WTC11 (cell line): ENCODE results near the gene KANK4. TPM values are rescaled to one million over a fixed set of nuclear protein-coding genes. Genes with fewer than 3 reads are reported as not detected.

Experiments
- ATAC-seq: fragments of 200-7000 bp; cut with Tn5 transposase; 2 replicates; pipeline ENCODE4 v1.10.0; 2021; ENCODE audit warnings: mild to moderate bottlenecking, moderate library complexity
- CTCF ChIA-PET: fragments of 300-600 bp; sonication (Branson Sonifier 250); formaldehyde crosslinking; loops from one replicate; lab custom pipeline; 2021; ENCODE audit warnings: antibody characterized with exemption; lab: Charles Lee
- POLR2A ChIA-PET: fragments of 350-600 bp; sonication (Branson Sonifier 250); formaldehyde crosslinking; loops from one replicate; lab custom pipeline; 2021; ENCODE audit warnings: antibody characterized with exemption; lab: Charles Lee
- DNase-seq: peaks from one replicate; pipeline ENCODE4 v3.0.0; 2021; ENCODE audit warnings: low spot score
- H3K27ac Mint-ChIP-seq: 2 replicates; pipeline ENCODE4 v1.8.0; 2021; ENCODE audit warnings: mixed read lengths
- H3K27me3 Mint-ChIP-seq: 2 replicates; pipeline ENCODE4 v1.8.0; 2021; ENCODE audit warnings: low read depth, mild to moderate bottlenecking, moderate library complexity, mixed read lengths
- H3K36me3 Mint-ChIP-seq: 2 replicates; pipeline ENCODE4 v1.8.0; 2021; ENCODE audit warnings: mixed read lengths
- H3K4me1 Mint-ChIP-seq: 2 replicates; pipeline ENCODE4 v1.8.0; 2022; ENCODE audit warnings: mixed read lengths
- H3K4me3 Mint-ChIP-seq: 2 replicates; pipeline ENCODE4 v1.8.0; 2021; ENCODE audit warnings: mild to moderate bottlenecking, moderate library complexity, mixed read lengths
- H3K9me3 Mint-ChIP-seq: 2 replicates; pipeline ENCODE4 v1.8.0; 2021; ENCODE audit warnings: mixed read lengths
- AR ChIP-seq: fragments of 250-450 bp; sonication (Bioruptor Pico); IDR thresholded peaks from 2 replicates; pipeline ENCODE4 v1.9.0; 2021; ENCODE audit warnings: mild to moderate bottlenecking
- E2F4 ChIP-seq: sonication (generic); formaldehyde crosslinking; IDR thresholded peaks from 2 replicates; pipeline ENCODE4 v1.8.1; 2022; ENCODE audit warnings: low read depth, mild to moderate bottlenecking, moderate library complexity, missing genetic modification reagents, borderline replicate concordance
- E2F5 ChIP-seq: sonication (generic); formaldehyde crosslinking; IDR thresholded peaks from 2 replicates; pipeline ENCODE4 v1.8.1; 2022; ENCODE audit warnings: mild to moderate bottlenecking, moderate library complexity, missing genetic modification reagents
- EMX1 ChIP-seq: fragments of 250-450 bp; sonication (Bioruptor Pico); IDR thresholded peaks from 2 replicates; pipeline ENCODE4 v1.8.0; 2021; ENCODE audit warnings: mild to moderate bottlenecking
- FOXP1 ChIP-seq: sonication (generic); formaldehyde crosslinking; IDR thresholded peaks from 2 replicates; pipeline ENCODE4 v1.8.0; 2022; ENCODE audit warnings: missing genetic modification reagents, mild to moderate bottlenecking, moderate library complexity, borderline replicate concordance
- NFATC4 ChIP-seq: fragments of 250-450 bp; sonication (Bioruptor Pico); IDR thresholded peaks from 2 replicates; pipeline ENCODE4 v1.9.0; 2021; ENCODE audit warnings: mild to moderate bottlenecking
- NFYB ChIP-seq: sonication (generic); formaldehyde crosslinking; conservative IDR thresholded peaks from 2 replicates; pipeline ENCODE4 v1.8.0; 2022; ENCODE audit warnings: low read depth, missing genetic modification reagents
- NR1H2 ChIP-seq: sonication (generic); formaldehyde crosslinking; IDR thresholded peaks from 2 replicates; pipeline ENCODE4 v1.9.0; 2021; ENCODE audit warnings: mild to moderate bottlenecking, moderate library complexity, missing genetic modification reagents
- PRRX2 ChIP-seq: fragments of 250-450 bp; sonication (Bioruptor Pico); IDR thresholded peaks from 2 replicates; pipeline ENCODE4 v1.8.0; 2021; ENCODE audit warnings: mild to moderate bottlenecking
- RORB ChIP-seq: fragments of 250-450 bp; sonication (Bioruptor Pico); IDR thresholded peaks from 2 replicates; pipeline ENCODE4 v1.9.0; 2021; ENCODE audit warnings: mild to moderate bottlenecking
- SMAD3 ChIP-seq: sonication (generic); formaldehyde crosslinking; IDR thresholded peaks from 2 replicates; pipeline ENCODE4 v1.8.0; 2022; ENCODE audit warnings: missing genetic modification reagents, mild to moderate bottlenecking, borderline replicate concordance
- STAT6 ChIP-seq: sonication (generic); formaldehyde crosslinking; conservative IDR thresholded peaks from 2 replicates; pipeline ENCODE4 v1.8.1; 2023; ENCODE audit warnings: mild to moderate bottlenecking, low read depth, missing genetic modification reagents, moderate library complexity
- TP53 ChIP-seq: sonication (generic); formaldehyde crosslinking; IDR thresholded peaks from 2 replicates; pipeline ENCODE4 v1.8.1; 2023; ENCODE audit warnings: mild to moderate bottlenecking, missing genetic modification reagents
- ZNF281 ChIP-seq: sonication (generic); formaldehyde crosslinking; IDR thresholded peaks from 2 replicates; pipeline ENCODE4 v1.8.0; 2023; ENCODE audit warnings: mild to moderate bottlenecking, missing genetic modification reagents
- ZNF317 ChIP-seq: sonication (generic); formaldehyde crosslinking; IDR thresholded peaks from 2 replicates; pipeline ENCODE4 v1.8.1; 2023; ENCODE audit warnings: low read depth, mild to moderate bottlenecking, moderate library complexity, missing genetic modification reagents, borderline replicate concordance
- ZNF671 ChIP-seq: fragments of 250-450 bp; sonication (Bioruptor Pico); IDR thresholded peaks from 2 replicates; pipeline ENCODE4 v1.8.0; 2021; ENCODE audit warnings: mild to moderate bottlenecking
- total RNA-seq: library from RNA; stranded (reverse); gene quantifications from 3 replicates; pipeline ENCODE4 v1.2.3, GENCODE V29; 2021

Gene KANK4
- total RNA-seq, 1 experiment from 2014 or later, result 0.35 TPM

GRCh38 chr1:62210960-62211359 lies 108.3 kb downstream of the KANK4 start (continued):
- no peak for TF ChIP-seq STAT6
- no peak for TF ChIP-seq ZNF281 (CRISPR knock-in tag)
- no peak for TF ChIP-seq ZNF671 (CRISPR knock-in tag)
- peak; percentile 97 for TF ChIP-seq ZNF317 (CRISPR knock-in tag)
- TF ChIP-seq NR1H2, result no peak
- no peak for TF ChIP-seq NFATC4 (CRISPR knock-in tag)
- no peak for TF ChIP-seq FOXP1 (CRISPR knock-in tag)
- no peak for TF ChIP-seq PRRX2 (CRISPR knock-in tag)
- 0 out of 2 replicates have a peak, but pooled peaks have one; percentile 12 for TF ChIP-seq TP53 (CRISPR knock-in tag)
- no peak for TF ChIP-seq RORB (CRISPR knock-in tag)
- no peak for TF ChIP-seq SMAD3 (CRISPR knock-in tag)

- Mint-ChIP-seq H3K27me3 (no peaks in the 10 kb centered on the region), H3K27ac (peak overlapping the region; percentile 54), H3K4me1 (peaks cover 40% of the 10 kb centered on the region), H3K36me3 (peaks cover 92% of the 10 kb centered on the region), H3K9me3 (peaks cover 54% of the 10 kb centered on the region), H3K4me3 (no peak overlapping the region)
- ATAC-seq, result no peak
- no peak for TF ChIP-seq E2F5 (CRISPR knock-in tag)
- TF ChIP-seq E2F4 (CRISPR knock-in tag), result no peak
- TF ChIP-seq EMX1, result 0 out of 2 replicates have a peak, but pooled peaks have one; percentile 55
- TF ChIP-seq AR, result no peak
- TF ChIP-seq NFYB (CRISPR knock-in tag), result no peak
- CTCF ChIA-PET, result interaction anchor here (2.2 kb wide), 1 partner anchor 35 kb away, joined by 7 read pairs; no protein-coding TSS in a partner anchor
- POLR2A ChIA-PET, result interaction anchor here (1.2 kb wide), 1 partner anchor 26 kb away, joined by 3 read pairs; no protein-coding TSS in a partner anchor
- no peak for DNase-seq
Observed at GRCh38 chr1:62209931-62210595, 109.2 kb downstream of the KANK4 start.
